Right lobe of liver (tissue), 4 donors: ENCODE results near the gene TOM1L2.

Source experiments
- CTCF ChIP-seq, 4 donors: fragments of 200-600 bp in 3 of 4; fragments of 450-650 bp in 1 of 4; IDR thresholded peaks; one replicate each; pipeline versions ENCODE4 v1.5.1 to v1.8.0; 2016 to 2022; ENCODE audit warnings: antibody characterized with exemption in 4 of 4, mild to moderate bottlenecking in 2 of 4
- POLR2A ChIP-seq: fragments of 450-650 bp; IDR thresholded peaks from one replicate; pipeline ENCODE4 v1.6.1; 2017; ENCODE audit warnings: antibody characterized with exemption, mild to moderate bottlenecking
- donor health status: DM: no; HTN: no; CAD: no.
- donor health status: DM: no; HTN: no; CAD: no.
- donor health status: DM: no; HTN: yes; CAD: no.

DNA sequence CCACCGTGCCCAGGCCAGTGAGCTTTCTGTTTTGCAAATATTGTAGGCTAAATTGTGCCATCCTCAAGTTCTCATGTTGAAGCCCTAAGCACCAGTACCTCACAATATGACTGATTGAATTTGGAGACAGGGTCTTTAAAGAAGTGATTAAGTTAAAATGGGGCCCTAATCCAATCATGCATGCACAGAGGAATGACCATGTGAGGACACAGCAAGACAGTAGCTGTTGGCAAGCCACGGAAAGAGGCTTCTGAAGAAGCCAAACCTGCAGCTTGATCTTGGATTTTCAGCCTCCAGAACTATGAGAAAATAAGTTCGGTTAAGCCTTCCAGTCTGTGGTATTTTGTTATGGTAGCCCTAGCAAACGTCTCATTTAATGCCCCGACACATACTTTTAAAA is 24.9 kb downstream of the TOM1L2 start:
- no peak for TF ChIP-seq CTCF (IDR thresholded peaks at IDR 0.05)
- TF ChIP-seq POLR2A: no peak
